Measurements from ENCODE around the gene GRID1.
"Not testable (repeated sequence)": the region's sequence is repeated elsewhere in the genome, so short reads cannot be mapped to it uniquely, and the experiment has no call there.

The GRID1 gene

GRCh38 chr10:86117051-86117450, 249.5 kb downstream of the GRID1 start:
- DNase-seq, result no peak

DNA sequence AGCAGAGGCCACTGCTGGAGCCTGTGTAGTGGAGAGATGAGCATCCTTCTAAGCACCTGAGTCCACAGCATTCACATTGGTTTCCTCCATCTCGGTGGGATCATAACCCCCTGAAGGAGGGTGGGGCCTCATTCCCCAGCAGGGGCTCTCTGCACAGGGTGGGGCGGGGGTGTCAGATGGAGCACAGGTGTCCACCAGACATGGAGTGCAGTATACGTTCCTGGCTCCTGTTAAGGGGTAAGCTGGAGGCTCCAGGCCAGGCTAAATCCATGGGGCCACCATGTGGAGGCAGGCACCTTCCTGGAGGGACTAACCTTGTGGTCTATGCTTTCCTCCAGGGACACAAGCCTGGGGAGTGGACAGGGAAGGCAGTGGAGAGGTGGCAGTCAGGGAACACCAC, 252.6 kb downstream of the GRID1 start:
- no peak for DNase-seq

DNA sequence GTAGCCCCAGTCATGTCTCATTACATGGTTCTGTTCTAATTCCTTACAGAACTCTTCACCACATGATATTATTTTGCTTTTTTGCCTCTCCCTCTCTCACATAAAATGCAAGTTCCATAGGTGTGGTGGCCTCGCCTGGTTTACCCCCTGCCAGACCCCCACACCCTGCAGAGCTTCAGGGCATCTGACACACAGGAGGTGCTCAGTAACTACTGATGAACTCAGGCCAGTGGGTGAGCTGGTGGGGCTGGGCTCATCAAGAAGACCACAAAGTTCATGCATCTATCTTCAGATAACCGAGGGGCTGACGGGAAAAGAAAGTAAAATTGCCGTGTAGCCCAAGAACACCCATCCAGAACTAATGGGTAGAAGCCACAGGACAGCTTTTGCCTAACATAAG, 253.1 kb downstream of the GRID1 start:
- DNase-seq, result no peak

DNA sequence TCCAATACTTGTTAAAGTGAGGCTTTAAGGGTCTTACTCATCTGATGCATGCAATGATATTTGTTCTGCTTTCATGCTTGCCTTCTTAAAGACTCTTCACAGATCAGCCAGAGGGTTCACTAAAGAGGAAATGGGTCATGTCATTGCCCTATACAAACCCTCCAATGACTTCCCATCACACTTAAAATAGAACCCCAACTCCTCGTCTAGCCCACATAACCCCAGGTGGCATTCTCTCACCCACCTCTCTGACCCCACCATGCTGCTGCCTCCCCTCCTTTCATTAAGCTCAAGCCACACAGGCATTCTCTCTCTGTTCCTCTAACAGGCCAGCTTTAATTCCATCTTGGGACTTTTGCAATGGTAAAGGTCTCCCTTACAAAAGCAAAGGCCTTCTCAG, 253.6 kb downstream of the GRID1 start:
- DNase-seq, result no peak

- DNase-seq, result no peak
Observed at GRCh38 chr10:86111902-86112545, 254.6 kb downstream of the GRID1 start.

DNA sequence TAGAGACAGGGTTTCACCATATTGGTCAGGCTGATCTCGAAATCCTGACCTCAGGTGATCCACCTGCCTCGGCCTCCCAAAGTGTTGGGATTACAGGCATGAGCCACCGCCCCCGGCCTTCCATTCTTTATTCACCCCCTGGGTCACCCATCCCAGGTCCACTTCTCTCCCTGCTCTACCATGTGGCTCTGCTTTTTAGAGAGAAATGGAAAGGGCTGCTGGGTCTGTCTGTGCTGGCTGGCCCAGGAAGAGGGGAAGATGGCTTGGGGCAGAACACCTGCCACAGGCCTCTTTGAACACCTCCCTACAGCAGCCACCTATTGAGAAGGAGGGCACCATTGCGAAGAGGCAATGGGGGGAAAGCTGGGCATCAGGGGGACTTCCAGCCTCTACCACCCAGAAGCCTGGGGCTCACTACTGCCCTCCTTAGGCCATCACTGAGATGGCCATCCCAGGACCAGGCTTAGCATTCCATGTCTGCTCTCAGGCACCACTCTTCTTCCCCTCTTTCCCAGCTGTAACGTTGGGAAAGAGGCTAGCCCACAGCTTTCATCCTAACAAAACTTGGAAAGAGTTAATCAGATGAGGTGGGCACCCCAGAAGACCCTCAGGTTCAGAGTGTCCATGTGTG, 256.3 kb downstream of the GRID1 start:
- DNase-seq, result no peak

GRCh38 chr10:86109421-86109820, 257.2 kb downstream of the GRID1 start:
- no peak for DNase-seq

DNA sequence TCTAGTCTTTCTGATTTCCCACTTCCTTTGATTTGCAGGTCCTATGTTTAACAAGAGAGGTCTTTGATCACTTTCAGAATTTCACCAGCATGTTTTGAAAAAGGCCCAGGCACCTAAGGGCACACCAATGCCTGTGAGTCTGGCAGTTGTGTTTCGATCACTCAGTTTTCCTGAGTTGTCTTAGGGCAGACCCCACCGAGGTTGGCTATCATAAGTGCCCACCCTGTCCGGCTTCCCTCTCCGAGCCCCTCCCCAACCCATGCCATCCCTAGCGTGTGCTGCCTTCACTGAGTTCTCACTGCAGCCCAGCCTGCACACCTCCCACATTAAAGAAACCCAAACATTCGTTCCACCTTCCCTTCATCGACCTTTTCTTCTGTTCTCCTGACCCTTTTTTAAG, 257.9 kb downstream of the GRID1 start:
- no peak for DNase-seq

DNA sequence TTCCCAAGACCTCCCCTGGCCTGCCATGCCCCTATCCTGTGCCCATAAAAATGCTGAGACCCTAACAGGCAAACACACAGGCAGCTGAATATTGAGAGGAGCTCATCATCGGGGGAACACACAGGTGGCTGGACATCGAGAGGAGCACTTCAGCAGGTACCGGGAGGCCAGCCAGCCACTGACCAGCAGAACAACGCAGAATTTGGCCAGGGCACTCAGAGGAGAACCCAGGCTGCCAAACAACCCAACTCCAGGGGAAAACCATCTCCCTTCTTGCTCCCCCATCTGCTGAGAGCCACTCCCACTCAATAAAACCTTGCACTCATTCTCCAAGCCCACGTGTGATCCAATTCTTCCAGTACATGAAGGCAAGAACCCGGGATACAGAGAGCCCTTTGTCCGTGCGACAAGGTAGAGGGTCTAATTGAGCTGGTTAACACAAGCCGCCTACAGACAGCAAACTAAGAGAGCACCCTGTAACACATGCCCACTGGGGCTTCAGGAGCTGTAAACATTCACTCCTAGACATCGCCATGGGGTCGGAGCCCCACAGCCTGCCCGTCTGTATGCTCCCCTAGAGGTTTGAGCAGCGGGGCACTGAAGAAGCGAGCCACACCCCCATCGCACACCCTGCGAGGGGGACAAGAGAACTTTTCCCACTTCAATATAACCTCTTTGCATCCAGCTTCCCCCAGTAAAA, 258.8 kb downstream of the GRID1 start:
- DNase-seq, result not testable (repeated sequence)

DNA sequence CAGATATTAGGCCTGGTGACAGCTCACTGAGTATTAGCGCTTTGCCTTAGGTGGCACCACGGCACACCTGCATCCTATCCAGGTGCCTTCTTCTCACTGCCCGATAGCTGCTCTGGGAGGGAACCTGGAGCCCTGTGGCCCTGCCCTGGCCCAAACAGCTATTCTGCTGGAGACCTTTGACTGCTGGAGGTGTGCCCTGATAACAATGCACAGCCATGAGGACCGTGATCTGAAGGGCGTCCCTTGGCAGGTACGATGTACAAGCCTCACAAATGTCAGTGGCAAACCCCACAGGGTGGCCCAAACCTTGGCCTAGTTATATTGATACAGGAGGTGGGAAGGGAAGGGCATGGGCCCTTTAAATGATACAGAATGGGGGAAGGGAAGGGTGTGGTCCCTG, 259.5 kb downstream of the GRID1 start:
- no peak for DNase-seq

DNA sequence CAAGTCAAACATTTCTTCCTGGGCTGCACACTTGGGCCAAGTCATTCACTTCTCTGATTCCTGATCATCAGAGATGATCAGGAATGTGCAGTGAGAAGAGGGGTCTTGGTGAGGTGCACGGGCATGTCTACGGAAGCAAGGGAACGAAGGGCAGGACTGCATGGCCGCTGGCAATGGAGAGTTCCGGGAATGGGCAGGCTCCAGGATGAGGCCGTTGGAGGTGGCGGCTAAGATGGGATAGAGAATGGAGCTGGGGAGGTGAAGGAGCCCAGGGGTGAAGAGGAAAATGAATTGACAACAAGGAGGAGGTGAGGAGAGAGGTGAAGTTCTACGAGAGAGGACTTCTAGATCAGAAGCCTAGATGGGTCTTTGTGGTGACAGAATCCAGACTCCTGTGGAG, 260.0 kb downstream of the GRID1 start:
- no peak for DNase-seq

- DNase-seq, result no peak
Observed at GRCh38 chr10:86105640-86106039, 261.0 kb downstream of the GRID1 start.

- DNase-seq, result no peak
Observed at GRCh38 chr10:86105181-86105580, 261.4 kb downstream of the GRID1 start.

- DNase-seq, result no peak
Observed at GRCh38 chr10:86104611-86105145, 261.9 kb downstream of the GRID1 start.

GRCh38 chr10:86104156-86104555, 262.4 kb downstream of the GRID1 start:
- DNase-seq, result no peak

GRCh38 chr10:86103391-86104101, 263.0 kb downstream of the GRID1 start:
- no peak for DNase-seq

DNA sequence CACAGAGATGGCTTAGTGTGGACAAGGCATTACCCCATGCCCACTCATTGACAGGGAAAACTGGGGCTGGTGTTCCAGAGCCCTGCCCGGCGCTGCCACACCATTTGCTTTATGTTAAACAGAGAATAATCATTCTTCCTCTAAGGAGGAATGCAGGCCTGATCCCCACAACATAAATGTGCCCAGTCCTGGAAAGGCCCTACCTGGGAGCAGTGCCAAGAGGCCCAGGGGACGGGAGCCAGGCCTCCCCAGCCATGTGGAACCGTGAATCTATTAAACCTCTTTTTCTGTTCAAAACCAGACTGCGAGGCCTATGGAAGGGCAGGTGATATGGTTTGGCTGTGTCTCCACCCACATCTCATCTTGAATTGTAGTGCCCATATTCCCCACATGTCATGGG, 264.1 kb downstream of the GRID1 start:
- no peak for DNase-seq

DNA sequence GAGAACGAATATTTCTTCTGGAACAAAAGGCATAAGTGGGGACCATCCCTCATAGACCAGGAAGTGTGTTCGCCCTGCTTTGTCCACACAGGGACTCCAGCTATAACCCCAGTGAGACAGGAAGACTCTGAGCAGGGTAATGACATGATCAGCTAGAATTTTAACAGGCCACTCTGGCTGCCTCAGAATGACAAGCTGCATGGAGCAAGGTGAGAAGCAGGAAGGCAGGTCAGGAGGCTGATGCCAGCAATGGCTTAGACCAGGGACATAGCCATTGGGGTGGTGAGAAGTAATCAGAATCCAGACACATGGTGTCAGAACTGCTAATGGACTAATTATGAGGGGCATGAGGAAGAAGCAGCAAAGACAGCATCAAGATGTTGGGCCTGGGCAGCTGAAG, 264.6 kb downstream of the GRID1 start:
- DNase-seq, result no peak

DNA sequence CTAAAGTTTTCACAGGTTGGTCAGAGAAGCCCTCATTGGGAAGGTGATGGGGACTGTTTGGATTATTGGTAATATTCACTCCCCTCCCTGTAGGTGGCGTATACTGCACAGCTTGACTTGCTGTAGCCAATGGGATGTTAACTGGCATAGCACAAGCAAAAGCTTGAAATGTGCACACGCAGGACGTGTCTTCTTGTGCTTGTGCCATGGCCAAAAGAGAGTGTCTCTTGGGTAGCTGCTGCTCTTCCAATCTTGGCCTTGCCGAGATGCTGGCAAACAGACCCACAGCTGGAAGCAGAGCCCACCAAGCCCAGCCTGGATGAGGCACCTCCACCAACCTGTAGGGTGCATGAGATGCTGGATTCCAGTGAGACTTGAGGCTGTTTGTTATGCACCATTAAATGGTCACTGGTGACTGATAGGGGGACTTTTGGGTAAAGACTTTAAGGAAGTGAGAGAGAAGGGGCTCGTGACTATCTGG, 266.0 kb downstream of the GRID1 start:
- DNase-seq, result no peak

DNA sequence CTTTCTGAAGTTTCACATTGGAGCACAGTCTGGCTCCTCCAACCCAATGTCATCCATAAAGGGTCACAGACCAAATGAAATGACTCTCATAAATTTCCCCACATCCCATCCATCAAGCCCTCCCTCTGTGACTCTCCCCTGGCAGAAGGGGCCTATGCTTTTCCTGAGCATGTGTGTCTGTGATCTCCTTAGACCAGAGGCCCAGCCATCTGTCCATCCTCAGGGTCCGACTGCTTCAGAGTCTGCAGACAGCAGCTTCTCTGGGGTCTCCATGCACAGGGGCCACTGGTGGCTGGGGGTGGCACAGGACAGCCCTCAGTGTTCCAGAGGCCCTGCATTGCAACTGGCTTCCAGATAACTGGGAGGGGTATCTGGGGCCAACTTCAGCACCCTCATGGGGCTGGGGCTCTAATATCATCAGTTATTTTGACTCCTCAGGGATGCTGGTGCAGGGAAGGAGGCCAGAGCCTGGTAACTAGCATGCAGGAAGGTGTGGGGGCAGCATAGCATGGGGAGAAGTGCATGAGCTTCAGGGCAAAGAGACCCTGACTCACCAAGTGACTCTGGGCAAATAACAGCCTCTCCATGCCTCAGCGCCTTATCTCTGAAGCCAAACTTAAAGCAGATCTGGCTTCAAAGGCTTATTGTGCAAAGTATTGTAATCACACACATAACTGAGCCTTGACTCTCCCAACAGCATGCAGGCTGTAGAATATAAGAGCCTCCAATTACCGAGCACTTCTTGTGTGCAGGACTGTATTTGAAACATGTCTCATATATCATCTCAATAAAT, 266.9 kb downstream of the GRID1 start:
- DNase-seq, result no peak

- DNase-seq, result no peak
Observed at GRCh38 chr10:86098187-86098881, 268.3 kb downstream of the GRID1 start.

- DNase-seq, result not testable (repeated sequence)
Observed at GRCh38 chr10:86095061-86095460, 271.5 kb downstream of the GRID1 start.
